ACC112 (cell line): ENCODE results near the gene SYNE4.
"Not testable (repeated sequence)": the region's sequence is repeated elsewhere in the genome, so short reads cannot be mapped to it uniquely, and the experiment has no call there.

Source experiments
- H2AFZ ChIP-seq: fragments of 200-600 bp; sonication (generic); one replicate; pipeline ENCODE4 v1.6.0; 2017; ENCODE audit warnings: antibody characterized with exemption, low read length; ENCODE audit not compliant: unreplicated experiment
- H3K27ac ChIP-seq: fragments of 200-600 bp; sonication (generic); 2 replicates; pipeline ENCODE4 v1.5.1; 2014; ENCODE audit warnings: low read depth, mild to moderate bottlenecking, antibody characterized with exemption, low read length, moderate library complexity
- H3K27me3 ChIP-seq: fragments of 200-600 bp; sonication (generic); 2 replicates; pipeline ENCODE4 v1.6.1; 2014; ENCODE audit warnings: mild to moderate bottlenecking, antibody characterized with exemption, low read length, moderate library complexity, mixed read lengths; ENCODE audit not compliant: insufficient read depth
- H3K36me3 ChIP-seq: fragments of 200-600 bp; sonication (generic); 2 replicates; pipeline ENCODE4 v1.6.1; 2016; ENCODE audit warnings: mild to moderate bottlenecking, antibody characterized with exemption, low read length, moderate library complexity, mixed read lengths; ENCODE audit not compliant: insufficient read depth
- H3K4me1 ChIP-seq: fragments of 200-600 bp; sonication (generic); one replicate; pipeline ENCODE4 v1.6.1; 2016; ENCODE audit warnings: low read length, mixed read lengths; ENCODE audit not compliant: insufficient read depth, unreplicated experiment, control insufficient read depth
- H3K4me3 ChIP-seq: fragments of 200-600 bp; sonication (generic); 2 replicates; pipeline ENCODE4 v1.5.1; 2014; ENCODE audit warnings: mild to moderate bottlenecking, low read depth, low read length
- H3K79me2 ChIP-seq: fragments of 200-600 bp; sonication (generic); one replicate; pipeline ENCODE4 v1.6.0; 2016; ENCODE audit warnings: low read length; ENCODE audit not compliant: control insufficient read depth, unreplicated experiment, insufficient read depth

SYNE4 gene

GRCh38 chr19:35966771-35967170, 41.8 kb downstream of the SYNE4 start:
- Histone ChIP-seq H3K4me1 (no peaks in the 10 kb centered on the region), H3K79me2 (no peaks in the 10 kb centered on the region), H2AFZ (no peak overlapping the region), H3K4me3 (no peak overlapping the region), H3K27me3 (0 out of 2 replicates have a peak, but pooled peaks cover 7% of the 10 kb centered on the region), H3K27ac (no peak overlapping the region), H3K36me3 (no peaks in the 10 kb centered on the region)

- no peak overlapping the region for H2AFZ ChIP-seq
- no peaks in the 10 kb centered on the region for H3K79me2 ChIP-seq
- H3K4me1 ChIP-seq: no peaks in the 10 kb centered on the region
- H3K36me3 ChIP-seq: no peaks in the 10 kb centered on the region
- H3K27ac ChIP-seq: no peak overlapping the region
- peaks cover 26% of the 10 kb centered on the region for H3K27me3 ChIP-seq
- H3K4me3 ChIP-seq: no peak overlapping the region
Observed at GRCh38 chr19:35963514-35963913, 45.1 kb downstream of the SYNE4 start.

GRCh38 chr19:35960432-35960972, 48.1 kb downstream of the SYNE4 start:
- Histone ChIP-seq H3K4me3 (no peak overlapping the region), H3K4me1 (no peaks in the 10 kb centered on the region), H3K36me3 (no peaks in the 10 kb centered on the region), H2AFZ (no peak overlapping the region), H3K79me2 (no peaks in the 10 kb centered on the region), H3K27me3 (peaks cover 33% of the 10 kb centered on the region), H3K27ac (no peak overlapping the region)

- Histone ChIP-seq H3K4me3 (no peak overlapping the region), H3K79me2 (no peaks in the 10 kb centered on the region), H3K27ac (no peak overlapping the region), H3K36me3 (no peaks in the 10 kb centered on the region), H3K4me1 (no peaks in the 10 kb centered on the region), H3K27me3 (peaks cover 31% of the 10 kb centered on the region), H2AFZ (no peak overlapping the region)
Observed at GRCh38 chr19:35959968-35960320, 48.7 kb downstream of the SYNE4 start.

GRCh38 chr19:35959040-35959967, 49.3 kb downstream of the SYNE4 start:
- Histone ChIP-seq H3K4me1 (no peaks in the 10 kb centered on the region), H3K27me3 (peaks cover 30% of the 10 kb centered on the region), H3K4me3 (no peak overlapping the region), H3K36me3 (no peaks in the 10 kb centered on the region), H3K79me2 (no peaks in the 10 kb centered on the region), H2AFZ (no peak overlapping the region), H3K27ac (no peak overlapping the region)

- no peak overlapping the region for H3K4me3 ChIP-seq
- no peak overlapping the region for H2AFZ ChIP-seq
- no peaks in the 10 kb centered on the region for H3K79me2 ChIP-seq
- H3K4me1 ChIP-seq: no peaks in the 10 kb centered on the region
- peaks cover 30% of the 10 kb centered on the region for H3K27me3 ChIP-seq
- H3K36me3 ChIP-seq: no peaks in the 10 kb centered on the region
- no peak overlapping the region for H3K27ac ChIP-seq
Observed at GRCh38 chr19:35958660-35959039, 50.0 kb downstream of the SYNE4 start.

- H3K36me3 ChIP-seq, H3K27ac ChIP-seq, H2AFZ ChIP-seq, H3K79me2 ChIP-seq, H3K4me1 ChIP-seq, H3K4me3 ChIP-seq: not testable (repeated sequence)
- peaks cover 30% of the 10 kb centered on the region for H3K27me3 ChIP-seq
Observed at GRCh38 chr19:35957411-35957810, 51.2 kb downstream of the SYNE4 start.

- Histone ChIP-seq H3K36me3 (no peaks in the 10 kb centered on the region), H3K4me3 (no peak overlapping the region), H3K79me2 (no peaks in the 10 kb centered on the region), H3K27me3 (peaks cover 30% of the 10 kb centered on the region), H3K27ac (no peak overlapping the region), H3K4me1 (no peaks in the 10 kb centered on the region), H2AFZ (no peak overlapping the region)
Observed at GRCh38 chr19:35955881-35956634, 52.6 kb downstream of the SYNE4 start.
